ENCODE results near the gene LRMDA. TPM values are rescaled to one million over a fixed set of nuclear protein-coding genes. Genes with fewer than 3 reads are reported as not detected.

Gene LRMDA
- total RNA-seq, 1 donor from 2014 or later, result 2.1 TPM

GRCh38 chr10:75955973-75956502 is 524.6 kb downstream of the LRMDA start:
- TF ChIP-seq CTCF (IDR thresholded peaks at IDR 0.05; ENCODE audit: partially characterized antibody, unreplicated experiment), result no peak

GRCh38 chr10:75956624-75957023 is 525.2 kb downstream of the LRMDA start:
- no peak for TF ChIP-seq CTCF (IDR thresholded peaks at IDR 0.05; ENCODE audit: partially characterized antibody, unreplicated experiment)
- no peak overlapping the region for H3K4me3 Mint-ChIP-seq (ENCODE audit: unreplicated experiment)
- peaks cover 6% of the 10 kb centered on the region for H3K4me1 Mint-ChIP-seq (ENCODE audit: low read depth, unreplicated experiment)
- H3K27ac Mint-ChIP-seq (ENCODE audit: unreplicated experiment), result no peak overlapping the region
- H3K27me3 Mint-ChIP-seq (ENCODE audit: unreplicated experiment), result peaks cover 2% of the 10 kb centered on the region
- H3K36me3 Mint-ChIP-seq (ENCODE audit: unreplicated experiment), result peaks cover 8% of the 10 kb centered on the region
- peaks cover 2% of the 10 kb centered on the region for H3K9me3 Mint-ChIP-seq (ENCODE audit: unreplicated experiment)
- DNase-seq, result no peak

More at GRCh38 chr10:75955973-75956502, 524.6 kb downstream of the LRMDA start:
- Mint-ChIP-seq H3K36me3 (ENCODE audit: unreplicated experiment) (peaks cover 8% of the 10 kb centered on the region), H3K27me3 (ENCODE audit: unreplicated experiment) (peaks cover 2% of the 10 kb centered on the region), H3K27ac (ENCODE audit: unreplicated experiment) (no peak overlapping the region), H3K4me3 (ENCODE audit: unreplicated experiment) (no peak overlapping the region), H3K9me3 (ENCODE audit: unreplicated experiment) (peaks cover 2% of the 10 kb centered on the region), H3K4me1 (ENCODE audit: low read depth, unreplicated experiment) (peaks cover 9% of the 10 kb centered on the region)
- DNase-seq, result no peak

- Mint-ChIP-seq H3K4me3 (ENCODE audit: unreplicated experiment) (no peak overlapping the region), H3K27ac (ENCODE audit: unreplicated experiment) (no peak overlapping the region), H3K9me3 (ENCODE audit: unreplicated experiment) (peaks cover 2% of the 10 kb centered on the region), H3K36me3 (ENCODE audit: unreplicated experiment) (peaks cover 8% of the 10 kb centered on the region), H3K27me3 (ENCODE audit: unreplicated experiment) (peaks cover 2% of the 10 kb centered on the region), H3K4me1 (ENCODE audit: low read depth, unreplicated experiment) (no peaks in the 10 kb centered on the region)
- DNase-seq, result no peak
- TF ChIP-seq CTCF (IDR thresholded peaks at IDR 0.05; ENCODE audit: partially characterized antibody, unreplicated experiment), result no peak
Observed at GRCh38 chr10:75957314-75958120, 526.1 kb downstream of the LRMDA start.

- Mint-ChIP-seq H3K4me3 (ENCODE audit: unreplicated experiment) (no peak overlapping the region), H3K36me3 (ENCODE audit: unreplicated experiment) (peaks cover 8% of the 10 kb centered on the region), H3K27me3 (ENCODE audit: unreplicated experiment) (peaks cover 2% of the 10 kb centered on the region), H3K27ac (ENCODE audit: unreplicated experiment) (no peak overlapping the region), H3K9me3 (ENCODE audit: unreplicated experiment) (peaks cover 2% of the 10 kb centered on the region), H3K4me1 (ENCODE audit: low read depth, unreplicated experiment) (no peaks in the 10 kb centered on the region)
- TF ChIP-seq CTCF (IDR thresholded peaks at IDR 0.05; ENCODE audit: partially characterized antibody, unreplicated experiment), result no peak
- no peak for DNase-seq
Observed at GRCh38 chr10:75959209-75959608, 527.8 kb downstream of the LRMDA start.

- peaks cover 2% of the 10 kb centered on the region for H3K9me3 Mint-ChIP-seq (ENCODE audit: unreplicated experiment)
- no peak for TF ChIP-seq CTCF (IDR thresholded peaks at IDR 0.05; ENCODE audit: partially characterized antibody, unreplicated experiment)
- H3K4me1 Mint-ChIP-seq (ENCODE audit: low read depth, unreplicated experiment), result no peaks in the 10 kb centered on the region
- DNase-seq, result no peak
- no peak overlapping the region for H3K27ac Mint-ChIP-seq (ENCODE audit: unreplicated experiment)
- no peak overlapping the region for H3K4me3 Mint-ChIP-seq (ENCODE audit: unreplicated experiment)
- H3K36me3 Mint-ChIP-seq (ENCODE audit: unreplicated experiment), result peaks cover 8% of the 10 kb centered on the region
- H3K27me3 Mint-ChIP-seq (ENCODE audit: unreplicated experiment), result peaks cover 2% of the 10 kb centered on the region
Observed at GRCh38 chr10:75959912-75960311, 528.5 kb downstream of the LRMDA start.
